ENCODE measurements around the gene UBE4B. TPM values are rescaled to one million over a fixed set of nuclear protein-coding genes. Genes with fewer than 3 reads are reported as not detected.

UBE4B gene
- total and polyA plus RNA-seq, 2 of the 4 experiments (the other 2 are of a cell fraction): 26.5 to 39.3 TPM

DNA sequence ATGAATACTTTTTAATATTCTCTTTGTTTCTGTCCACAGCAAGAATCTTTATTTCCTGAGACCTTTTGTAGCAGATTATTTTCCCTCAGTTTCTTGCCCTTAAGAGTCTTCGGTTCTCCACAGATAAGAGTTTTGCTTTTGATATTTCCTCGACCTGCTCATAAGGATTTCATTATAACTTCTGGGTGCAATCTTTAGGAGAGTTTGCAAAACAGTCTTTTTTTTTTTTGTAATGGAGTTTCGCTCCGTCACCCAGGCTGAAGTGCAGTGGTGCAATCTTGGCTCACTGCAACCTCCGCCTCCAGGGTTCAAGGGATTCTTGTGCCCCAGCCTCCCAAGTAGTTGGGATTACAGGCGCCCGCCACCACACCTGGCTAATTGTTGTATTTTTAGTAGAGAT lies 10.1 kb upstream of the UBE4B start:
- no peak overlapping the region for H3K14ac ChIP-seq (replicated peaks; ENCODE audit: low read depth, low read length)
- POLR2A ChIA-PET (ENCODE audit: unreplicated experiment): no interaction called here
- H3K36me3 ChIP-seq (ENCODE audit: control insufficient read depth, insufficient read depth, low read length): no peaks in the 10 kb centered on the region
- TF ChIP-seq, protein P1, sequence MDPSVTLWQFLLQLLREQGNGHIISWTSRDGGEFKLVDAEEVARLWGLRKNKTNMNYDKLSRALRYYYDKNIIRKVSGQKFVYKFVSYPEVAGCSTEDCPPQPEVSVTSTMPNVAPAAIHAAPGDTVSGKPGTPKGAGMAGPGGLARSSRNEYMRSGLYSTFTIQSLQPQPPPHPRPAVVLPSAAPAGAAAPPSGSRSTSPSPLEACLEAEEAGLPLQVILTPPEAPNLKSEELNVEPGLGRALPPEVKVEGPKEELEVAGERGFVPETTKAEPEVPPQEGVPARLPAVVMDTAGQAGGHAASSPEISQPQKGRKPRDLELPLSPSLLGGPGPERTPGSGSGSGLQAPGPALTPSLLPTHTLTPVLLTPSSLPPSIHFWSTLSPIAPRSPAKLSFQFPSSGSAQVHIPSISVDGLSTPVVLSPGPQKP (IDR thresholded peaks at IDR 0.05; ENCODE audit: borderline replicate concordance, low read depth, low read length): no peak
- TF ChIP-seq FOS (IDR thresholded peaks at IDR 0.05; ENCODE audit: low read depth, low read length) (no peak), NFE2L2 (IDR thresholded peaks at IDR 0.05; ENCODE audit: low read depth, low read length) (no peak), MAFK (IDR thresholded peaks at IDR 0.05; ENCODE audit: low read depth, low read length) (no peak), CHD1 (IDR thresholded peaks at IDR 0.05; ENCODE audit: low read depth, low read length) (no peak), CEBPB (IDR thresholded peaks at IDR 0.05; ENCODE audit: low read depth, low read length) (no peak), RCOR1 (IDR thresholded peaks at IDR 0.05; ENCODE audit: insufficient replicate concordance, low read length) (no peak), POLR2A (IDR thresholded peaks at IDR 0.05; ENCODE audit: low read depth, low read length) (no peak), SMC3 (IDR thresholded peaks at IDR 0.05; ENCODE audit: low read depth, low read length) (no peak), MAZ (IDR thresholded peaks at IDR 0.05; ENCODE audit: borderline replicate concordance, low read depth, low read length) (no peak), MXI1 (IDR thresholded peaks at IDR 0.05; ENCODE audit: borderline replicate concordance, low read depth, low read length) (no peak), RAD21 (IDR thresholded peaks at IDR 0.05; ENCODE audit: low read length) (no peak), RFX5 (IDR thresholded peaks at IDR 0.05; ENCODE audit: low read depth, low read length) (no peak), BHLHE40 (IDR thresholded peaks at IDR 0.05; ENCODE audit: low read depth, low read length) (no peak)
- TF ChIP-seq, protein P2, sequence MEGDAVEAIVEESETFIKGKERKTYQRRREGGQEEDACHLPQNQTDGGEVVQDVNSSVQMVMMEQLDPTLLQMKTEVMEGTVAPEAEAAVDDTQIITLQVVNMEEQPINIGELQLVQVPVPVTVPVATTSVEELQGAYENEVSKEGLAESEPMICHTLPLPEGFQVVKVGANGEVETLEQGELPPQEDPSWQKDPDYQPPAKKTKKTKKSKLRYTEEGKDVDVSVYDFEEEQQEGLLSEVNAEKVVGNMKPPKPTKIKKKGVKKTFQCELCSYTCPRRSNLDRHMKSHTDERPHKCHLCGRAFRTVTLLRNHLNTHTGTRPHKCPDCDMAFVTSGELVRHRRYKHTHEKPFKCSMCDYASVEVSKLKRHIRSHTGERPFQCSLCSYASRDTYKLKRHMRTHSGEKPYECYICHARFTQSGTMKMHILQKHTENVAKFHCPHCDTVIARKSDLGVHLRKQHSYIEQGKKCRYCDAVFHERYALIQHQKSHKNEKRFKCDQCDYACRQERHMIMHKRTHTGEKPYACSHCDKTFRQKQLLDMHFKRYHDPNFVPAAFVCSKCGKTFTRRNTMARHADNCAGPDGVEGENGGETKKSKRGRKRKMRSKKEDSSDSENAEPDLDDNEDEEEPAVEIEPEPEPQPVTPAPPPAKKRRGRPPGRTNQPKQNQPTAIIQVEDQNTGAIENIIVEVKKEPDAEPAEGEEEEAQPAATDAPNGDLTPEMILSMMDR (conservative IDR thresholded peaks at IDR 0.05; ENCODE audit: low read depth, low read length): no peak
- TF ChIP-seq, protein P3, sequence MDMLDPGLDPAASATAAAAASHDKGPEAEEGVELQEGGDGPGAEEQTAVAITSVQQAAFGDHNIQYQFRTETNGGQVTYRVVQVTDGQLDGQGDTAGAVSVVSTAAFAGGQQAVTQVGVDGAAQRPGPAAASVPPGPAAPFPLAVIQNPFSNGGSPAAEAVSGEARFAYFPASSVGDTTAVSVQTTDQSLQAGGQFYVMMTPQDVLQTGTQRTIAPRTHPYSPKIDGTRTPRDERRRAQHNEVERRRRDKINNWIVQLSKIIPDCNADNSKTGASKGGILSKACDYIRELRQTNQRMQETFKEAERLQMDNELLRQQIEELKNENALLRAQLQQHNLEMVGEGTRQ (IDR thresholded peaks at IDR 0.05; ENCODE audit: low read depth, low read length): no peak
- WGBS, 2 experiments (ENCODE audit: extremely low coverage in 2 of 2, insufficient read length in 1 of 2): no CpG with 5 or more reads among the region's 7 CpGs
- H3K4ac ChIP-seq (ENCODE audit: low read depth, low read length): no peak overlapping the region
- H4K8ac ChIP-seq (ENCODE audit: low read depth in 2 of 2, low read length in 2 of 2): no peak overlapping the region
- 0 out of 2 replicates have a peak, but pooled peaks cover 1% of the 10 kb centered on the region for H3K27me3 ChIP-seq (ENCODE audit: control insufficient read depth, insufficient read depth, low read length)
- H4K91ac ChIP-seq (ENCODE audit: insufficient read depth, low read depth, low read length): no peak overlapping the region
- in situ Hi-C loops (cut with MboI; ENCODE audit: low sequenced_read_pairs) (no loop called here), dilution Hi-C loops (cut with HindIII; ENCODE audit: low sequenced_read_pairs, unreplicated experiment) (no loop called here), intact Hi-C loops (cut with micrococcal nuclease) (no loop called here)
- H3K18ac ChIP-seq (ENCODE audit: low read depth, low read length): no peak overlapping the region
- no peak for ATAC-seq (ENCODE audit: low read depth)
- no peak overlapping the region for H3K23ac ChIP-seq (ENCODE audit: low read depth, low read length)
- no peak overlapping the region for H3K4me2 ChIP-seq (ENCODE audit: low read depth, low read length)
- no peak overlapping the region for H3K27ac ChIP-seq (ENCODE audit: insufficient read depth, low read length)
- H2BK120ac ChIP-seq (ENCODE audit: low read depth, low read length): no peak overlapping the region
- H2AFZ ChIP-seq (replicated peaks; ENCODE audit: low read length, poor library complexity): no peak overlapping the region
- no peaks in the 10 kb centered on the region for H3K9me3 ChIP-seq (ENCODE audit: control insufficient read depth, insufficient read depth, low read length)
- H3K4me3 ChIP-seq (ENCODE audit: insufficient read depth, low read depth, low read length): no peak overlapping the region
- no peak overlapping the region for H2BK5ac ChIP-seq (ENCODE audit: low read depth, low read length, poor library complexity, severe bottlenecking)
- H2AK5ac ChIP-seq (ENCODE audit: low read depth, low read length): no peak overlapping the region
- H2BK15ac ChIP-seq (ENCODE audit: low read depth, low read length): no peak overlapping the region
- no peaks in the 10 kb centered on the region for H3K79me1 ChIP-seq (ENCODE audit: low read depth in 1 of 2, low read length in 2 of 2)
- no peaks in the 10 kb centered on the region for H3K4me1 ChIP-seq (ENCODE audit: control insufficient read depth, insufficient read depth, low read length)
- H2BK20ac ChIP-seq (ENCODE audit: low read depth, low read length): no peak overlapping the region
- H4K20me1 ChIP-seq (ENCODE audit: insufficient read depth, low read length): no peaks in the 10 kb centered on the region
- H3K9me1 ChIP-seq (ENCODE audit: insufficient read depth, low read length): no peaks in the 10 kb centered on the region
- no peak for DNase-seq
- BruUV-seq (replicated peaks): no TSS peak
- no peak overlapping the region for H3K56ac ChIP-seq (ENCODE audit: extremely low read depth, insufficient read depth, low read length)
- no peak overlapping the region for H2AK9ac ChIP-seq (replicated peaks; ENCODE audit: low read depth, low read length, poor library complexity)
- CTCF ChIA-PET: no interaction called here
- H4K5ac ChIP-seq (ENCODE audit: low read depth, low read length): no peak overlapping the region
- no peak overlapping the region for H3K9ac ChIP-seq (ENCODE audit: low read depth, low read length)
